Measurements from ENCODE around the gene CCND1. TPM values are rescaled to one million over a fixed set of nuclear protein-coding genes. Genes with fewer than 3 reads are reported as not detected.

The CCND1 gene
- total and polyA plus RNA-seq, 2 experiments from 2014 or later, result 80.2 to 81.9 TPM

- Histone ChIP-seq H3K4me1 (ENCODE audit: insufficient read depth) (no peaks in the 10 kb centered on the region), H3K27me3 (no peaks in the 10 kb centered on the region), H2AFZ (no peak overlapping the region), H3K9me2 (replicated peaks; ENCODE audit: insufficient read depth) (no peaks in the 10 kb centered on the region), H3K36me3 (replicated peaks; ENCODE audit: insufficient read depth, low read depth) (no peaks in the 10 kb centered on the region), H3K4me3 (no peak overlapping the region), H3K79me2 (no peaks in the 10 kb centered on the region), H3K27ac (no peak overlapping the region), H4K20me1 (ENCODE audit: insufficient read depth, poor library complexity, severe bottlenecking) (no peaks in the 10 kb centered on the region), H3K9me3 (ENCODE audit: low read depth) (no peaks in the 10 kb centered on the region), H3K4me2 (no peak overlapping the region)
- no peak for DNase-seq (ENCODE audit: low spot score)
- TF ChIP-seq EZH2 (IDR thresholded peaks at IDR 0.05; ENCODE audit: borderline replicate concordance), result no peak
- TF ChIP-seq CTCF (IDR thresholded peaks at IDR 0.05; ENCODE audit: poor library complexity), result no peak
- TF ChIP-seq EZH2phosphoT487 (IDR thresholded peaks at IDR 0.05; ENCODE audit: low read depth, severe bottlenecking, unreplicated experiment), result no peak
- 53% methylated on average over 16 of the region's 16 CpGs for WGBS (ENCODE audit: low lambda C conversion rate, missing lambda C conversion rate)
Observed at GRCh38 chr11:69603111-69603836, 37.7 kb upstream of the CCND1 start.

DNA sequence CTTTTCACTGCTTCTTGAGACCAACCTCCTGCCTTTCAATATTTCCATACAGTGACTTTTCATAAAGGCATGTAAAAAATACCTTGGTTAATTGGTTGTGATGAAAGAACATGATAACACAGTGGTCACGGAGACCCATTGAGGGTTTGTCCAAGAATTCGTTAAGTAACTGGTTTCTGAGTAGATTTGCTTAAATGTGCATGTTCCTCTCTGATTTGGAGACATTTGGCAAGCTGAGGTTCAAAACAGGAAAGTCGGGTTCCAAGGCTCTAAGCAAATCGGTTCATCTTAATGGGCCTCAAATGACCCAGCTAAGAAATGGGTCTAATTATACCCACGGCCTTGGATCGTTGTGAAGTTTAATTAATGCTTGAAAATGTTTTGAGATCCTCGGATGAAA lies 36.9 kb upstream of the CCND1 start:
- TF ChIP-seq EZH2 (IDR thresholded peaks at IDR 0.05; ENCODE audit: borderline replicate concordance) (no peak), EZH2phosphoT487 (IDR thresholded peaks at IDR 0.05; ENCODE audit: low read depth, severe bottlenecking, unreplicated experiment) (no peak), CTCF (IDR thresholded peaks at IDR 0.05; ENCODE audit: poor library complexity) (no peak)
- WGBS (ENCODE audit: low lambda C conversion rate, missing lambda C conversion rate), result 78% methylated on average over 7 of the region's 7 CpGs

DNA sequence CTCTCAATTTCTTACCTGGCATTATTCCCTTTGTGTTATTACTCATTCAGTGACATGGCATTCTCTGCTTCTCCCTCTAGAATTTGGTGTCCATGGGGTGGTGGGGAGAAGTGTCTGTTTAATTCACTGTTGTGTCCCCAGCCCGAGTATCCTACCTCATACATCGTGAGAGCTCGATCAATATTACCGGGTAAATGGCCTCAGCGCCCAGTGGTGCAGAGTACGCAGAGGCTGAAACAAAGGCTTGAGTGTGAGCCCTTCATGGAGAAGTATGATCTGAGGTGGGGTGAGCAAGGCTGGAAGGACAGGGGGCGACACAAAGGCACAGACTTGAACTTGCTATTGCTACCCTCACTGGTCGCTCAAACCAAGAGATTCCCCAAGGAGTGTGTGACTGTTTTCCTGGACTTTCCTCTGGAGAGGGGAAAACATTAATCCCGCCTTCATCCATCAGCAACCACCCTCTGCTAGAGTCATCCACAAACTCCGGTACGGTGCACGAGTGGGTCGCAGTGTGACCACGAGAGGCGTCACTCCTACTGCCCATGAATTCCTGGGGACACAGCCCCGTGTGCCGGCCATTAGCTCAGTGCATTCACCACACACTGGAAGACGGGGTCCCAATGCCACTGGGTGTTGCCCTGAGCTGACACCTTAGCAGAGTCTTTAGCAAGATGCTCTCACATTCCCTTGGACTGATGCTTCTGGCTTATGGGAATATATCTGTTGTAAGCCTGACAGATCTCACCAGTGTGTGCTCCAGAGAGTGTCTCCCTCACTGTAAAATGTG lies 35.0 kb upstream of the CCND1 start:
- Histone ChIP-seq H3K27me3 (no peaks in the 10 kb centered on the region), H3K36me3 (replicated peaks; ENCODE audit: insufficient read depth, low read depth) (no peaks in the 10 kb centered on the region), H3K4me3 (no peak overlapping the region), H3K4me2 (no peak overlapping the region), H3K9me2 (replicated peaks; ENCODE audit: insufficient read depth) (no peaks in the 10 kb centered on the region), H2AFZ (no peak overlapping the region), H3K4me1 (ENCODE audit: insufficient read depth) (no peaks in the 10 kb centered on the region), H3K79me2 (no peaks in the 10 kb centered on the region), H4K20me1 (ENCODE audit: insufficient read depth, poor library complexity, severe bottlenecking) (no peaks in the 10 kb centered on the region), H3K27ac (no peak overlapping the region), H3K9me3 (ENCODE audit: low read depth) (no peaks in the 10 kb centered on the region)
- DNase-seq (ENCODE audit: low spot score), result no peak
- no peak for TF ChIP-seq EZH2phosphoT487 (IDR thresholded peaks at IDR 0.05; ENCODE audit: low read depth, severe bottlenecking, unreplicated experiment)
- TF ChIP-seq EZH2 (IDR thresholded peaks at IDR 0.05; ENCODE audit: borderline replicate concordance), result no peak
- TF ChIP-seq CTCF (IDR thresholded peaks at IDR 0.05; ENCODE audit: poor library complexity), result no peak
- WGBS (ENCODE audit: low lambda C conversion rate, missing lambda C conversion rate), result 96% methylated on average over 18 of the region's 18 CpGs

More for the DNA sequence above, 36.9 kb upstream of the CCND1 start:
- Histone ChIP-seq H4K20me1 (ENCODE audit: insufficient read depth, poor library complexity, severe bottlenecking) (no peaks in the 10 kb centered on the region), H3K4me2 (no peak overlapping the region), H3K4me3 (no peak overlapping the region), H3K27me3 (no peaks in the 10 kb centered on the region), H3K36me3 (replicated peaks; ENCODE audit: insufficient read depth, low read depth) (no peaks in the 10 kb centered on the region), H3K4me1 (ENCODE audit: insufficient read depth) (no peaks in the 10 kb centered on the region), H3K9me3 (ENCODE audit: low read depth) (no peaks in the 10 kb centered on the region), H3K79me2 (no peaks in the 10 kb centered on the region), H3K27ac (no peak overlapping the region), H2AFZ (no peak overlapping the region), H3K9me2 (replicated peaks; ENCODE audit: insufficient read depth) (no peaks in the 10 kb centered on the region)
- no peak for DNase-seq (ENCODE audit: low spot score)

All from hepatocyte (in vitro differentiated cells).